GM18519 (cell line): ENCODE results near the gene MKI67.
"Not testable (repeated sequence)": the region's sequence is repeated elsewhere in the genome, so short reads cannot be mapped to it uniquely, and the experiment has no call there.

ENCODE experiments used
- ATAC-seq: cut with Tn5 transposase; IDR thresholded peaks from one replicate; pipeline ENCODE4 v1.9.1; 2021; ENCODE audit warnings: mild to moderate bottlenecking, moderate library complexity; ENCODE audit not compliant: unreplicated experiment, low FRiP score

MKI67 gene

GRCh38 chr10:128110339-128110738 is 15.9 kb downstream of the MKI67 start:
- ATAC-seq, result no peak

- no peak for ATAC-seq
Measured at GRCh38 chr10:128109707-128110106, 16.5 kb downstream of the MKI67 start.

DNA sequence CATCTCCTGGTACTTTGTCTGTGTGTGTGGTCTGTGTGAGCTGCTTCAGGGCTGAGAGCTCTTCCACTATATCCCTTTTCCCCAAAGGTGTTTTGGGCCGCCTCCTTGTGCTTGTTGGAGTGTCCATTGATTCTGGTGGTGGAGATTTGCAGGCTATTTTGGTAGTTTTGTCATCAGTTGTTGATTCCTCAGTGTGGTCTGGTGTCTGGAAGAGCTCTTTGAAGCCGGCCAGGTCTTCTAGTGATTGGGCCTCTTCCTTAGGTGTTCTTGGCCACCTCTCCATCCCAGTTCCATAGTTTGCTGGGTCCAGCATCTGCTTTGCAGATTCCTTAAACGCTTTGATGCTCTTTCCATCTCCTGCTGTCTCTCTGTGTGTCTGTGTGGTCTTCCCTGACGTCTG is 20.8 kb downstream of the MKI67 start:
- no peak for ATAC-seq

DNA sequence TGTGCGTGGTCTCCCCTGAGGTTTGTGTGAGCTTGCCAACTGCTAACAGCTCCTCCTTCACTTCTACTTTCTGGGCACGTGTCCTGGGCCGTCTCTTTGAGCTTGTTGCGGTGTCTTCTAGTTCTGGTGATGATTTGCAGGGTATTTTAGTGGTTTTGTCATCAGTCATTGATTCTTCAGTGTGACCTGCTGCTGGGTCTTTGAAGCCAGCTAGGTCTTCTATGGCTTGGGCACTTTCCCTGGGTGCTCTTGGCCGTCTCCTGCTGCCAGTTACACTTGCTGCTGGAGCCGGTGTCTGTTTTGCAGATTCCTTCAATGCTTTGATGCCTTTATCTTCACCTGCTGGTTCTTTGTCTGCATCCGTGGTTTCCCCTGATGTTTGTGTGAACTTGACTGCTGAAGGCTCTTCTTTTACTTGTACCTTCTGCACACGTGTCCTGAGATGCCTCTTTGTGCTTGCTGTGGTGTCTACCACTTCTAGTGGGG is 23.0 kb downstream of the MKI67 start:
- no peak for ATAC-seq

DNA sequence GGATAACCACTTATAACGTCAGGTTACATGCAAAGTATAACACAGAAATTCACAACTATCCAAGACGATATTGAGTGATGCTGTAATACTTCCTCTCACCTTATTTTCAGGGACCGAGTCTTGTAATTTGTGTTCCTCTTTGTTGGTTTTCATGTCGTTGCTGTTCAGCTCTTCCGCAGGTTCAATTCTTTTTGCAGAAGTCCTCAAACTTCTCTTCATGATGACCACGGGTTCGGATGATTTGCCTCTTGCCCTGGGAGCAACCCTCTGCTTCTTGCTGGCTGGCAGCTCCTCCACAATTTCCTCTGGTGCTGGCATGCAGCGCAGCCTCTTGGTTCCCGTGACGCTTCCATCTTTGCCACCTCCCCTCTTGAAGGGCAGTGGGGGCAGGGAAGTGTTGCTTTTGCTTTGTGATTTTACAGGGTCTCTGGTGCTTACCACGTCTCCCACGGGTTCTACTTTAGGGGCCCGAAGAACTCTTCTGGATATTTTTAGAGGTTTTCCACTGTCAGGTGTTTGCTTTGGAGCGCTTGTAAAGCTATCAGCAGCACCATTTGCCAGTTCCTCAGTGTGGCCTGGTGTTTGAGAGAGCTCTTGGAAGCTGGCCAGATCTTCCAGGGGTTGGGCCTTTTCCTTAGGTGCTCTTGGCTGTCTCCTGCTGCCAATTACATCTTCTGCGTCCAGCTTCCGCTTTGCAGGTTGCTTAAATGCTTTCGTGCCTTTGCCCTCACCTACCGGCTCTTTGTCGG is 23.6 kb downstream of the MKI67 start:
- ATAC-seq, result no peak

GRCh38 chr10:128101901-128102300 is 24.3 kb downstream of the MKI67 start:
- ATAC-seq, result no peak

- ATAC-seq, result no peak
Measured at GRCh38 chr10:128099901-128100300, 26.3 kb downstream of the MKI67 start.

DNA sequence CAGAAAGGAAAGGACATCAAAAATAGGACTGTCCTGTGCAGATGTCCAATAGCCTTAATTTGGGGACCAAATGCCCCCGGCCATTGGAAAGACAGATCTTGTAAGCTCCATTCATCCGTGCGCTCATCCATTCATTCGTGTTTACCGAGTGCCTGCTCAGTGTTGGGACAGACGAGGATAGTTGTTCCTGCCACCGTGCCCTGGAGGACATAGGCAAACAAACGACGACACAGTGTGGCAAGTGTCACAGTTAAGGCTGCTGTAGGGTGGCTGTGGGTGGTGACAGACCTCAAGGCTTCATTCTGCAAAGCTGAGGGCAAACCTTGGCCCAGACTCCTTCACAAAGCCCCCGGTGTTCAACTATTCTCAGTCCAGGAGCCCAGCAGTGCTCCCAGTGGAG is 27.6 kb downstream of the MKI67 start:
- no peak for ATAC-seq

- ATAC-seq, result no peak
Measured at GRCh38 chr10:128097783-128098182, 28.4 kb downstream of the MKI67 start.

DNA sequence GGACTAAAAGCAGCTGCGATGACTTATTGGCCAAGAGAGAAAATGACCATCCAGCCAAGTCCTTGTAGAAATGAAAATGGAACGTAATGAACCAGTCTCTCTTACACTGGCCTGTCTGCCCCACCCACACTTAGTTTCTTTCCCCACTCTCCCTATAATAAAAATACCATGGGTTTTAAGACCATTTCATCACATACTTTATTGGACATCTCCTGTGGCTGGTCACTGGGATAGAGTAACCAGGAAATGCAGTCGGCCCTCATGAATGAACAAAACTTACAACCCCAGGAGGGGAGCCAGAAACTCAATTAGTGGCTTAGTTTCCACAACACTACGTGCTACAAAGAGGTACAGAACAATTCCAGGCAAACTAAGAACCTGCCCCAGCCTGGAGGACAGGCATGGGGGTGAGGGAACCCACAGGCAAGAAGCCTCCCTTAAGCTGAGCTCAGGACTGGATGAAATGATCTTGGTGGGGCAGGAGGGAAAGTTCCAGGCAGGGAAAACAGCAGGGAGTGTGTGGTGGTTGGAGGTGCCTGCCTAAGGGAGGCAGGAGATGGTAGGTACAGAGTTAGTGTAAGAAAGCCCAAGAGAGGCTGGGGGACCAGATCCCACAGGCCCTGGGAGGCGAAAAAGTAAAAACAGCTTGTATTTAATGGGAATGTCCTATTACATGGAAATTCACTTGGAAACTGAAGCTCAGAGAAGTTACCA is 29.6 kb downstream of the MKI67 start:
- ATAC-seq, result no peak

DNA sequence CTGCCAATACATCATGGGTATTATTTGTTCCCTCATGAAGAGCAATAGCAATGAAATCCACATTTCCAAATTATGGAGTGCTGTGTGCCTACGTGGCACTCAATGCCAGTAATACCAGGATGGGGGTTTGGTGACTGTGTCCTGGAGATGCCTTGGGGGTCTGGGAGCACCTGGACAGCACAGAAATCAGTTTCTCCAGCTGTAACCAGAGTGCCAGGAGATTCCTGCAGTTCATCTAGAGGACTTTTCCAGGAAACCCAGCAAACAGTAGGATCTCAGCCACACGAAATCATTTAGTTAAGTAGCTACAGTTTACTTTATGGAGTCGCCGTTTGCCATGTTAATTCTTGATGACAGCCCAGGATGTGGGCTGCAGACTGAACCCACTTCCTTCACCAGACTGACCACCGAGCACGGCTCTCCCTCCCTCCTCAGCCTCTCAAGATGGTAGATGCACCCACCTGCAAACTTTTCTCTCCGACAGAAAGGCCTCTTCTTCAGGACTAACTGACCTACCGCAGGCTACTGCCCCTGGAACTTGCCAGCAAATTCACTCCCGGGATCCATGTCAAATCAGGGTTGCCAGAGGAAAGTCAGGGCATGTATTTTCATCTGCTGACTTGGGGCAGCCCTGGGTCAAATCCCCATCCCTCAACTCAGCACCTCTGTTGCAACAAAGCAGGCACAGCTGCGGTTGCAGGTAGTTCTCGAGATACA is 30.3 kb downstream of the MKI67 start:
- ATAC-seq, result no peak

DNA sequence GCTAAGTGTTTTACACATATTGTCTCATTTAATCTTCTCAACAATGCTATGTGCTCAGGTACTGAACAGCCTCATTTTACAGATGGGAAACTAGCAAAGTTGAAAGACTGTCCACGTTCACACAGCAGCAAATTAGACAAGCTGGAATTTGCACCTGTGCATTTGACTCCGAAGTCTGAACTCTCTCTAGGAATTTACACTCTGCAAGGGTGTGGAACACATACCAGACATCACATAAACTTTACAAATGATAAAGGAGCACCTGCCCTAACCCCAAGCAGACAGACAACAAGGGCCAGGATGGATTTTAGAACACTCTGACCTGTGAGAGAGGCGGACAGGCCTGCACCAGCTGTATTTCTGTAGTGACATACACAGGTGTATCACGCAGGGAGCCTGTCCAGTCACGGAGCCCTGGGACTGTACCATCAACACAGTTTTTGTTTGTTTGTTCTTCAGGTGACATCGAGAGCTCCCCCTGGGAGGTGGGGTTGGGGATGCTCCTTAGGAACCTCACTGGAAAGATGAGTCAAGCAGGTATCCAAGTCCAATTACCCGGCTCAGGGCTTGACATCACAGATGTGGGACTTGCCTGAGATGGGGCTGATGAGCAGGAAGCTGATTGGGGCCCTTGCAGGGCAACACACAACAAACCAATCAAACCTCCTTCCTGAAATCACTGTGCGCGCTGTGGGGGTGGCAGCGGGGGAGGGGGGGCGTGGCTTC is 31.0 kb downstream of the MKI67 start:
- ATAC-seq, result no peak

DNA sequence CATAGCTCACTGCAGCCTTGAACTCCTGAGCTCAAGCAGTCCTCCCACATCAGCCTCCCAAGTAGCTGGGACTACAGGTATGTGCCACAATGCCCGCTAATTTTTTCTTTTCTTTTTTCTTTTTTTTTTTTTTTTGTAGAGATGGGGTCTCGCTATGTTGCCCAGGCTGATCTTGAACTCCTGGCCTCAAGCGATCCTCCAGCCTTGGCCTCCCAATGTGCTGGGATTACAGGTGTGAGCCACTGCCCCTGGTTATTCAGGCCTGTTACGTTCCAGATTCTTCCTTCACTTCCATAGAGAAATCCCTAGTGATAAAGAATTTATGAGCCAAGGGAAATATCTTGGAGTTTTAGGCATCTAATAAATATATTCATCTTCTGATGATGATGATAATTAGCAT is 31.6 kb downstream of the MKI67 start:
- ATAC-seq, result not testable (repeated sequence)

DNA sequence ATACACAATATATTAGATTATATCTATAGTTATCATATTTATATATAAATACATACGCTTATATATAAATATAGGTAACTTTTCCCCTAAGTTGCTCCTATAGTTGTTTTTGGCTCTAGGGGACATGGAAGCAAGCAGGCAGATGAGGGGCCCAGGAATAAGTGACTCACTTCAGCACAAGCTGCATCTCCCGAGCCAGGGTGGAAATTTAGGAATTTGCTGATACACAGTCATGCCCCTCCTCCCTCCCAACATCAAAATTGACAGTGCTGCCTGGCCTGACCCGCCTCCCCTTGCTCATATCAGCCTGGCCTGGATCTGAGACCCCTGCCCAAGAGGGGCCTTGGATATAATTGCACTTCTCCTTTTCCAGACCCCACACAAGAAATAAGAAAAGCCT is 33.8 kb downstream of the MKI67 start:
- no peak for ATAC-seq

- ATAC-seq, result no peak
Measured at GRCh38 chr10:128091636-128092210, 34.5 kb downstream of the MKI67 start.

GRCh38 chr10:128087884-128088709 is 38.1 kb downstream of the MKI67 start:
- ATAC-seq, result no peak

- no peak for ATAC-seq
Measured at GRCh38 chr10:128087146-128087883, 38.9 kb downstream of the MKI67 start.

DNA sequence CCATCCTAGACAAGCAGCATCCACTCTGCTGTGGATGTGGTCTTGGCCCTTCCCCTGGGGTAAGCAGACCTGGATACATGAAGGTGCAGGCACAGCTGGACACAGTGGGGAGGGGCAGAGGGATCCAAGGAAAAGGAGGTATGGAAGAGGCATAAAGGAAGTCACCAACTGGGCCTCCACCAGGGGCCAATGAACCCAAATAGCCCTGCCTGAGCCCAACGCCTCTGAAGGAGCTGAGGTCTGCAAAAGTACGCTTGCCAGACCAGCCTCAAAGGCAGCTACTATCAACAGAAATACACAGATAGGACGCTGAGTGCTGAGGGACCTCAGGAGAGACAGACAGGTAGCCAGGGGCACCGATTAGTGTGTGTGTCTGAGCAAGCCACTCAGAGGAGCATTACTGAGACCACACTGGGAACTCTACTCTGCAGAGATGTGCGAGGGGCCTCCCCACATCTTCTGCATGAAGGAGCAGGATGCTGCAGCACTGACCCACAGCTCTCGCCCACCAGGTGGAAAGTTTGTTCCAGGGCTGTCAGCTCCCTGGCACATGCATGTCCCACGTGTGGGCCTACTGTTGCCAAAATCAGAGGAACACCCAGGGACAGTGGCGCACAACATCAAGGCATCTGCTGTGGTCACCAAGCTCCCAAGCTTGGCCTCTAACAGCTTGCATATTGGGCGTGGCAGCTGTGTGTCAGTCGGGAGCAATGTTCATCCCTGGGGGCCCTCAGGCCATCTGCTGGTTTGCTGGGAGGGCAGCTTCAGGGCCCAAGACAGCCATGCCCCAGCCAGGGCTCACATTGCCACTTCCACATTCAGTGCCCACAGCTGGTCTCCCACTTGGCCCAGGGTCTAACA is 40.0 kb downstream of the MKI67 start:
- ATAC-seq, result no peak
